BLaER1 (cell line): ENCODE data around the gene A2ML1.
"Not testable (repeated sequence)": the region's sequence is repeated elsewhere in the genome, so short reads cannot be mapped to it uniquely, and the experiment has no call there.

Source experiments
- H3K27ac ChIP-seq: shearing (Covaris generic); formaldehyde crosslinking; 2 replicates; pipeline ENCODE4 v1.8.1; 2022
- H3K27me3 ChIP-seq: shearing (Covaris generic); formaldehyde crosslinking; 2 replicates; pipeline ENCODE4 v1.8.1; 2022
- H3K36me3 ChIP-seq: shearing (Covaris generic); formaldehyde crosslinking; 2 replicates; pipeline ENCODE4 v1.8.1; 2022
- H3K4me1 ChIP-seq: shearing (Covaris generic); formaldehyde crosslinking; 2 replicates; pipeline ENCODE4 v1.8.1; 2022
- H3K4me2 ChIP-seq: shearing (Covaris generic); formaldehyde crosslinking; 2 replicates; pipeline ENCODE4 v1.8.1; 2022
- H3K4me3 ChIP-seq: shearing (Covaris generic); formaldehyde crosslinking; 2 replicates; pipeline ENCODE4 v1.8.1; 2022
- H3K9ac ChIP-seq: shearing (Covaris generic); formaldehyde crosslinking; 2 replicates; pipeline ENCODE4 v1.8.1; 2022
- H3K9me3 ChIP-seq: shearing (Covaris generic); formaldehyde crosslinking; 2 replicates; pipeline ENCODE4 v1.8.1; 2022
- H4K20me1 ChIP-seq: shearing (Covaris generic); formaldehyde crosslinking; 2 replicates; pipeline ENCODE4 v1.8.1; 2022
- Cebpa-rat ChIP-seq: shearing (Covaris generic); IDR thresholded peaks from 2 replicates; pipeline ENCODE4 v1.8.1; 2022

A2ML1 gene

DNA sequence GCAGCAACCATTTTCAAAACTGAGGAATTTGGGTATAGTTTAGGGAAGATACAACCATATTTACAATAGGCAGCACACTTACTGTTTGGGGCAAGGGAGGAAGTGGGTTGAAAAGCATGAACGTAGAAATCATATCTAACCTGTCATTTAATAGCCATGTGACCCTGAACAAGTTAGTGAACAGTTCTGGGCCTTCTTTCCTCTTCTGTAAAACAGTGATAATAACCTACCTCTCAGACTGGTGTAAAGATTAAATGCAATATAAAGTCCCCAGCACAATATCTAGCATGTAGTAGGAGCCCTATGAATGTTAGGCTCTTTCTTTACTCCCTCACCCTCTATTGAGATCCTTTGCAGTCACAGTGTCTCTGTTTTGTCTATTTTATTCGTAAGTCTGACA is 33.5 kb downstream of the A2ML1 start:
- Histone ChIP-seq H3K36me3 (no peaks in the 10 kb centered on the region), H3K4me3 (no peak overlapping the region), H3K4me1 (no peaks in the 10 kb centered on the region), H3K27me3 (no peaks in the 10 kb centered on the region), H3K27ac (no peak overlapping the region), H3K9me3 (no peaks in the 10 kb centered on the region), H3K9ac (no peak overlapping the region), H3K4me2 (no peak overlapping the region), H4K20me1 (no peaks in the 10 kb centered on the region)
- TF ChIP-seq Cebpa-rat = no peak

DNA sequence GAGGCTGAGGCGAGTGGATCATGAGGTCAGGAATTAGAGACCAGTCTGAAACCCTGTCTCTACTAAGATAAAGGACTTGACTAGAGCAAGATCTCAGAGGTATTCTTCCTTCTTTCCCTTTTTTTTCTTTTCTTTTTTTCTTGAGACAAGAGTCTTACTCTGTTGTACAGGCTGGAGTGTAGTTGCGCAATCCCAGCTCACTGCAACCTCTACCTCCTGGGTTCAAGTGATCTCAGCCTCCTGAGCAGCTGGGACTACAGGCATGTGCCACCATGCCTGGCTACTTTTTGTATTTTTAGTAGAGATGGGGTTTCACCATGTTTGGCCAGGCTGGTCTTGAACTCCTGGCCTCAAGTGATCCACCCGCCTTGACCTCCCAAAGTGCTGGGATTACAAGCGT is 37.0 kb downstream of the A2ML1 start:
- not testable (repeated sequence) for H3K36me3 ChIP-seq, H3K27me3 ChIP-seq, H3K27ac ChIP-seq, H3K9ac ChIP-seq, H4K20me1 ChIP-seq, H3K9me3 ChIP-seq, H3K4me2 ChIP-seq, H3K4me1 ChIP-seq, H3K4me3 ChIP-seq
- TF ChIP-seq Cebpa-rat = peak; percentile 88

DNA sequence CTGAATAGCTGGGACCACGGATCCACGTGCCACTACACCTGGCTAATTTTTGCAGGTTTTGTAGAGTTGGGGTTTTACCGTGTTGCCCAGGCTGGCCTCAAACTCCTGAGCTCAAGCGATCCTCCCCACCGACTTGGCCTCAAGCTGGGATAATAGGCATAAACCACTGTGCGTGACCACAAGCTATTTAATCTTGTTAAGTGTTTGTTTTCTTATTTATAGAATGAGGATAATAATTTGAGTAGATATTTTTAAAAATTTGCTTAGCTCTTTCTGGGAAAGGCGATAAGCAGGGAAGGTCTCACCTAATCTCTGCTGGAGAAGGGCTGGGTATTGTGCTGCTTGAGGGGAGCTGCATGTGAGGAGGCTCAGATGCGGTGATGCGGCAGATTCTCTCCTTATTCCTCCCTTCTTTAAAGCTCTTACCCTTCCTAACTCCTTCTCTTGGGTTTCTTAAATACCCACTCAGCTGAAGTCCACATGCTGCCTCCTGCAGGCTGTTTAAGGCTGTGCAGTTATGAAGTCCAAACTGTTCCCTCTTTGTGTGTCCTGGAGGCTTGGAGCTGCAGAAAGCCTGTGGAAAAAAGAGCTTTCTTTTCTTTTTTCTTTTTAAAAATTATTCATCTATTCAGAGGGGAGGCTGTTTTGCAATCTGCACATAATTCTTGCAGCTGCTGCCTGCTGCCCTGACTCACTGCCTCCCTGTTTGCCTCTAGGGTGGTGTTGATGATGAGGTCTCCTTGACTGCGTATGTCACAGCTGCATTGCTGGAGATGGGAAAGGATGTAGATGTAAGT is 37.9 kb downstream of the A2ML1 start:
- H3K36me3 ChIP-seq = no peaks in the 10 kb centered on the region
- no peak overlapping the region for H3K4me3 ChIP-seq
- no peak overlapping the region for H3K4me2 ChIP-seq
- no peaks in the 10 kb centered on the region for H3K27me3 ChIP-seq
- no peaks in the 10 kb centered on the region for H3K9me3 ChIP-seq
- no peak for TF ChIP-seq Cebpa-rat
- no peak overlapping the region for H3K9ac ChIP-seq
- H3K27ac ChIP-seq = no peak overlapping the region
- H4K20me1 ChIP-seq = no peaks in the 10 kb centered on the region
- H3K4me1 ChIP-seq = no peaks in the 10 kb centered on the region

DNA sequence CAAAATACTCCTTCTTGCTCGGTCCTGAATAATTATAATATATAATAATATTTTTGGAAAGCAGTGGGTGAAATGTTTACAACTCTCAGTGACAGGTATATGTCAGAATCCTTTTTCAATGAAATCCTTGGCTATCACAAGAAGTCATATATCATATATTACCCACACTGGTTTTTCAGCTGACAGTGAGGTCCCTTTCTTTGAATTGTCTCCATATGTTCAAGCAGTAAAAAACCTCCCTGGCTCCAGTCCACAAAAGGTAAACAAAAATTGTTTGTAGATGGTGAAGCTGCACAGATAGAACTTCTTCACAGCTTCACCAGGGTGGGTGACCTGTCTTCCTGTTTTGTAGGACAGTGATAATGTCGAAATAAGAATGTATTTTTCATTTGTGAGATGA is 44.0 kb downstream of the A2ML1 start:
- no peak for TF ChIP-seq Cebpa-rat
- no peaks in the 10 kb centered on the region for H3K9me3 ChIP-seq
- H3K27me3 ChIP-seq = no peaks in the 10 kb centered on the region
- no peak overlapping the region for H3K27ac ChIP-seq
- no peak overlapping the region for H3K9ac ChIP-seq
- no peak overlapping the region for H3K4me3 ChIP-seq
- H3K4me1 ChIP-seq = no peaks in the 10 kb centered on the region
- no peaks in the 10 kb centered on the region for H3K36me3 ChIP-seq
- no peaks in the 10 kb centered on the region for H4K20me1 ChIP-seq
- H3K4me2 ChIP-seq = no peak overlapping the region

DNA sequence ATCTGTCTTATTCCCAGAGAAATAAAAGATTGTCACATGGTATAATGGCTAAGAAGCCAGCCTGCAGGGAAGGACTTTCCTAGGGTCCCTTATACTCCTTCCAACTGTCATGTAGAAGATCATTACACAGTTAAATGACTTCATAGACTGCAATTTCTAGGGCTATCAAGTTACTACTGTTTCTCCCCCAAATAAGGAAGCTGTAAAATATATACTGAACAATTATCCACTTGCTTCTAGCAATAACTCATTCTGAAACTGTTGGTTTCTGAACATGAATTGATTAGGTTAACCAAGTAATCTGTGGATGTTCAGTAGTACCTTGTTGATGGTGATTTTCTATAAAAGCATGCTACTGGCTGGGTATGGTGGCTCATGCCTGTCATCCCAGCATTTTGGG is 44.6 kb downstream of the A2ML1 start:
- no peak overlapping the region for H3K9ac ChIP-seq
- H4K20me1 ChIP-seq = no peaks in the 10 kb centered on the region
- no peak overlapping the region for H3K4me3 ChIP-seq
- no peaks in the 10 kb centered on the region for H3K4me1 ChIP-seq
- no peak for TF ChIP-seq Cebpa-rat
- H3K4me2 ChIP-seq = no peak overlapping the region
- H3K9me3 ChIP-seq = no peaks in the 10 kb centered on the region
- no peaks in the 10 kb centered on the region for H3K36me3 ChIP-seq
- H3K27ac ChIP-seq = no peak overlapping the region
- H3K27me3 ChIP-seq = no peaks in the 10 kb centered on the region

DNA sequence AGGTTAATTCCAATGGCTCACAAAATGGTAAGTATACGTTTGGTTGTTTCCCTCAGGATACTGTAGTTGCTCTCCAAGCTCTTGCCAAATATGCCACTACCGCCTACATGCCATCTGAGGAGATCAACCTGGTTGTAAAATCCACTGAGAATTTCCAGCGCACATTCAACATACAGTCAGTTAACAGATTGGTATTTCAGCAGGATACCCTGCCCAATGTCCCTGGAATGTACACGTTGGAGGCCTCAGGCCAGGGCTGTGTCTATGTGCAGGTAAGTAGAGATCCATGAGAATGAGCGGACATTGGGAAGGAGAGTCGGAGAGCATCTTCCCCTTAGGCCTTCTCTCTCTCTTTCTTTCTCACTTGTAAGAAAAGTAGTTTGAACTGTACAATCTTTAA is 45.4 kb downstream of the A2ML1 start:
- no peak for TF ChIP-seq Cebpa-rat
- H3K9me3 ChIP-seq = no peaks in the 10 kb centered on the region
- no peaks in the 10 kb centered on the region for H3K4me1 ChIP-seq
- no peaks in the 10 kb centered on the region for H3K36me3 ChIP-seq
- H3K4me3 ChIP-seq = no peak overlapping the region
- H4K20me1 ChIP-seq = no peaks in the 10 kb centered on the region
- H3K27ac ChIP-seq = no peak overlapping the region
- H3K4me2 ChIP-seq = no peak overlapping the region
- no peak overlapping the region for H3K9ac ChIP-seq
- no peaks in the 10 kb centered on the region for H3K27me3 ChIP-seq

DNA sequence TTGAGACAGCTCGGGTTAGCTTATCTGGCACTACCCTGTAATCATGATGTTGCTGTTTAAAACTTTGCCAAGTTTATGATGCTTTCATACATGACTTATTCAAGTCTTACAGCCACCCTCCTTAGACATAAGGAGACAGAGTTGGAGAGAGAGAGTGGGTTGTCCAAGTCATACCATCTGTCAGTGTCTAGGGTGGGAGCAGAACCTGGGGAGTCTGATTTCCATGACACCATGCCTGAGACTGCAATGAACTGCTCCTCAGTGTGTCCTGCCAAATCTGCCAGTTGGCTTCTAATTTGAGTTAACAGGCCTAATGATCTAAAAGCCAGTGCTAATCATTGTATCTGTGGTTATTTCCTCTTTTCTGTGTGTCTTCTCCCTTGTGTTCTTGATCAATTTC is 48.2 kb downstream of the A2ML1 start:
- H3K36me3 ChIP-seq = no peaks in the 10 kb centered on the region
- no peak overlapping the region for H3K9ac ChIP-seq
- no peak overlapping the region for H3K27ac ChIP-seq
- no peak overlapping the region for H3K4me3 ChIP-seq
- no peaks in the 10 kb centered on the region for H3K9me3 ChIP-seq
- TF ChIP-seq Cebpa-rat = no peak
- no peak overlapping the region for H3K4me2 ChIP-seq
- H4K20me1 ChIP-seq = no peaks in the 10 kb centered on the region
- no peaks in the 10 kb centered on the region for H3K4me1 ChIP-seq
- H3K27me3 ChIP-seq = no peaks in the 10 kb centered on the region

DNA sequence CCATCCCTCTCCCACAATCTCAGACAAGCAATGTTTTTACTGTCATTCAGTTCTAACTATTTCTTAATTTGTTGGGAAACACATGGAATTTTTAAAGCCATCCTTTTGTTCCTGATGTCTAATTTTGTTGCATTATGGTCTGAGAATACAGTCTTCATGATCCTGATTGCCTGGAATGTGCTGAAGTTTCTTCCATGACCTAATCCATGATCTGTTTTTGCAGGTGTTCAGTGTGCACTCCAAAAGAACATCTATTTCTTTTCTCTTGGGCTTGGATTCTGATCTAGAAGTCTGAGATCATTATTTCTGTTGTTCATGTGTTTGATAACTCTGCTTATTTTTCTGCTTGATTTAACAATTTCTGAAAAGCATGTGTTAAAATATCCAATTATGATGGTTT is 48.6 kb downstream of the A2ML1 start:
- no peak for TF ChIP-seq Cebpa-rat
- Histone ChIP-seq H3K27ac (no peak overlapping the region), H3K36me3 (no peaks in the 10 kb centered on the region), H4K20me1 (no peaks in the 10 kb centered on the region), H3K4me2 (no peak overlapping the region), H3K27me3 (no peaks in the 10 kb centered on the region), H3K4me1 (no peaks in the 10 kb centered on the region), H3K9ac (no peak overlapping the region), H3K4me3 (no peak overlapping the region), H3K9me3 (no peaks in the 10 kb centered on the region)

DNA sequence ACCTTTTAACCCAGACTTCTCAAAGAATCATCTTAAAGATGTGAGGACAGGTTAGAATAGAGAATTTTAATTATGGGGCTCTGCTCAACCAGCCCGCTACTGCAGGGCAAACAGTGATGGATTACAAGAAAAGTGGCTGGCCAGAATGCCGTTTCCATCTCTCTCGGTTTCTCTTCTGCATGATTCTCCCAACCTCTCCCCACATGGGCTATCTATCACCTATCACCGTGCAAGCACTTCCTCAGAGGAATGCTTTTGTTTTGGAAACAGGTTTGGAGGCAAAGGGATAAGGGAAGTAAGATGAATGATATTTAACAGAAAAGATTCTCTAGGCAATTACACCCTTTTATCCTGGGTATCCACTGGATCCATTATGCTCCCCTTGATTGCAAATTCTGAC is 54.5 kb downstream of the A2ML1 start:
- no peak overlapping the region for H3K27ac ChIP-seq
- no peaks in the 10 kb centered on the region for H3K36me3 ChIP-seq
- no peak overlapping the region for H3K4me3 ChIP-seq
- no peak for TF ChIP-seq Cebpa-rat
- no peak overlapping the region for H3K4me2 ChIP-seq
- no peaks in the 10 kb centered on the region for H3K9me3 ChIP-seq
- H4K20me1 ChIP-seq = no peaks in the 10 kb centered on the region
- no peaks in the 10 kb centered on the region for H3K4me1 ChIP-seq
- no peak overlapping the region for H3K9ac ChIP-seq
- no peaks in the 10 kb centered on the region for H3K27me3 ChIP-seq

DNA sequence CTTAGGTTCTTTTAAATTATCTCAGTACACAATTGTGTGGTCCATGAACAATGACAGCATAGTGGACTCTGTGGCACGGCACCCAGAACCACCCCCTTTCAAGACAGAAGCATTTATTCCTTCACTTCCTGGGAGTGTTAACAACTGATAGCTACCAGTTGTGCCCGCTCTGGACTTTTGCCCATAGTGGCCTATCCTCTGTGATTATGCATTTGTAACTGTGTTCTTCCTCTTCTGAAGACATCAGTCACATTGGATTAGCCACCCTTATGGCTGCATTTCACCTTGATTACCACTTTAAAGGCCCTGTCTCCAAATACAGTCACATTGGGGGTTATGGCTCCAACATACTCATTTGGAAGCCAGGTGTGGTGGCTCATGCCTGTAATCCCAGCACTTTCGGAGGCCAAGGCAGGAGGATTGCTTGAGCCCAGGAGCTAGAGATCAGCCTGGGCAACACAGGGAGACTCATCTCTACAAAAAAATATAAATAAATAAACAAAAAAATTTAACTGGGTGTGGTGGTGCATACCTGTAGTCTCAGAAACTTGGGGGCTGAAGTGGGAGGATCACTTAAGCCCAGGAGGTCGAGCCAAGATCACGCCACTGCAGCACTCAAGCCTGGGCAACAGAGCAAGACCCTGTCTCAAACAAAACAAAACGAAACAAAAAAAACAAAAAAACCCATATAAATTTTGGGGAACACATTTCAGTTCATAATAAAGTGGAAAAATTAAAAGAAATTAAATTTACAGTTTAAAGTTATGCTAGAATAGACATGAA is 64.3 kb downstream of the A2ML1 start:
- no peak for TF ChIP-seq Cebpa-rat
- no peaks in the 10 kb centered on the region for H3K36me3 ChIP-seq
- H3K4me3 ChIP-seq = no peak overlapping the region

More for the DNA sequence above, 64.3 kb downstream of the A2ML1 start:
- Histone ChIP-seq H3K9ac (no peak overlapping the region), H3K4me2 (no peak overlapping the region), H4K20me1 (no peaks in the 10 kb centered on the region), H3K4me1 (no peaks in the 10 kb centered on the region), H3K9me3 (peaks cover 13% of the 10 kb centered on the region), H3K27me3 (no peaks in the 10 kb centered on the region), H3K27ac (no peak overlapping the region)
